HK-2 (cell line): ENCODE measurements around the gene DNM1L.
"Not testable (repeated sequence)": the region's sequence is repeated elsewhere in the genome, so short reads cannot be mapped to it uniquely, and the experiment has no call there.

ENCODE experiments used
- DNase-seq: peaks from one replicate; pipeline ENCODE4 v3.0.0-alpha.2; 2018; ENCODE audit not compliant: unreplicated experiment

The DNM1L gene

DNA sequence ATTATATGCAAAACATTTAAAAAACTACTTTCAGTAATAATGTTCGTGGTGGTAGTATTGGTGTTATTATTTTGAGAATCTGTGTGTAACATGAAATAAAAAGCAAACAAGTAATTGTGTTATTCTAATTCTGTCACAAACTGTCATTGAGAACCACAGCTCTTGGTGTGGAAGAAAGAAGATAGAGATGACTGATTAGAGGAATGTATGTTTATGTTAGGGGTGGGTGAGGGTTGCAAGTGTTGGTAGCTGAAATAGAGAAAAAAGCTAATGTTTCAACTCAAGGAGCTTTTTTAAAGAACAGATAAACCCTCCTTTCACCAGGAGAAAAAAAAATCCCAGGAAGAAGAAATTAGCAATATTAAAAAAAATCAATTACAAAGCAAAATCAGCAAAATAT lies 18.3 kb downstream of the DNM1L start:
- no peak for DNase-seq

DNA sequence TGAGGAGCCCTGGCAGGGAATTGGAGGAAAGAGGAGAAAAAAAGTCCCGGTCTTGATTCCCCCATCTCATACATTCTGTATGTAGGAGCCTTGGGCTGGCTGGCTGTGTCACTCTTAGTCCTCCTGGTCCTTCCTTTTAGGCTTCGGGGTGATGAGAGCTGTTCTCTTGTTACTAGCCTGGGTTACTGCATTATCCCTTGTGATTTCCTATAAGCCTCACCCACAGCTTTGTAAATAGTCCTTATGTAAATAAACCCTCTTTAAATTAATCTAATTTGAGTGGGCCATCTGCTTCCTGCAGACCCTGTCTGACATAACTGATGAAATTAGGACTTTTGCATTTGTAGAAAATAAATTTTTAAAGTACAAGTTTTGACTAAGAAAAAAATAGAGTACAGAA lies 19.2 kb downstream of the DNM1L start:
- no peak for DNase-seq

DNA sequence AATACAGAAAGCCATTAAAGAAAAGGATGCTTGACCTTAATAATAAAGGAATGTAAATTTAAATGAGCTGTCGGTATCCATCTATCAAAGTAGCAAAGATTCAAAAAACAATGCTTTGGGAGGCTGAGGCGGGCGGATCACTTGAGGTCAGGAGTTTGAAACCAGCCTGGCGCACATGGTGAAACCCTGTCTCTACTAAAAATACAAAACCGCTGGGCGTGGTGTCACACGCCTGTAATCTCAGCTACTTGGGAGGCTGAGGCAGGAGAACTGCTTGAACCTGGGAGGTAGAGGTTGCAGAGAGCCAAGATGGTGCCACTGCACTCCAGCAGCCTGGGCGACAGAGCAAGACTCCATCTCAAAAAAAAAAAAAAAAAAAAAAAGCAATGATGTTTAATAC lies 20.3 kb downstream of the DNM1L start:
- DNase-seq, result not testable (repeated sequence)

DNA sequence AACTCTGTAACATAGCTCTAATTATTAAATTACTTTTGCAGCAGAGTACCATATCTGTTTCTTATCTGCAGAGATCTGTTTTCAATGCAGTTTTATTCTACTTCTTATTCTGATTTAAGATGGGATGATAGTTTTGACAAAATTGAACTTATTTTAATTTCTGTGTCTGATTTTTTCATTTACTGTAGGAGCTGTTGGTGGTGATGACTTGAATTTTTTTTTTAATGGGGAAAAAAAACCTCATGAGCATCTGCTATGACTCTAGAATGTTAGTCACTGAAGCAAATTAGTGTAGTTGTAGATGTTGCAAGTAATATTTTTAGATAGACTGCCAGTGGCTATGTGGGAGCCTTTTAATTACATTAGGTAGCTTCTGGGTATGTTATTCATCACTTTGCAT lies 23.4 kb downstream of the DNM1L start:
- no peak for DNase-seq

DNA sequence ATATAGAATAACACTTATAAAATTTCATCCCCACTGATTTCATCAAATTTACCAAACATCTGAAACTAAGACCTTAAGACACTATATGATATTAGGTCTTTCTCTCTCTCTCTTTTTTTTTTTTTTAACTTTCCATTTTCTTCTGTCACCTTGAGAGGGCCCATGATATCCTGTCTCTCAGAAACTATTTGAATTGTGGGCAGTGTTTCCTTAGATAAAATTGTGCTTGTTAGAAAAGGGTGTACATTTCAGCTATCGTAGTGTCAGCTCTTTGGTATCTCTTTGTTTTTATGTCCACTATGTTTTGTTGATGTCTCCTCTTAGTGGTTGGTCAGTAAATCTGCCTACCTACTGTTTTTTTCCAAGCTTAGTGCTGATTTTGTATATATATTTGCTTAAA lies 23.8 kb downstream of the DNM1L start:
- DNase-seq, result no peak

DNA sequence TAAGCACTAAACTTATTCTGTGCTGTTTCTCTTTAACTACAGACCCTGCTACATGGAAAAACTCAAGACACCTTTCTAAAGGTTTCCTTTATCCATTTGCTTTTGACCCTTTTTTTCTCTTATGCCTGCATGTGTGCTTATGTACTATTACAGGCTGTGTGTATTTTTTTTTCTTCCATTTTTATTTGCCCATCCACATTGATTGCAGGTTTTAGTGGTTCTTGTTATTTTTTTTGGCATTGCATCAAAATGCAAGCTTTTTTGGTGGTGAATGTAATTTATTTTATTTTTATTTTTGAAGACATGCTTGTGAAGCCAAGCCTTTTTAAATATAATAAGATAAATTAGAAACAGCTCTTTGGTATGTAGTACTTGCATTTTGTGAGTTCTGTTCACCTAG lies 26.7 kb downstream of the DNM1L start:
- no peak for DNase-seq

DNA sequence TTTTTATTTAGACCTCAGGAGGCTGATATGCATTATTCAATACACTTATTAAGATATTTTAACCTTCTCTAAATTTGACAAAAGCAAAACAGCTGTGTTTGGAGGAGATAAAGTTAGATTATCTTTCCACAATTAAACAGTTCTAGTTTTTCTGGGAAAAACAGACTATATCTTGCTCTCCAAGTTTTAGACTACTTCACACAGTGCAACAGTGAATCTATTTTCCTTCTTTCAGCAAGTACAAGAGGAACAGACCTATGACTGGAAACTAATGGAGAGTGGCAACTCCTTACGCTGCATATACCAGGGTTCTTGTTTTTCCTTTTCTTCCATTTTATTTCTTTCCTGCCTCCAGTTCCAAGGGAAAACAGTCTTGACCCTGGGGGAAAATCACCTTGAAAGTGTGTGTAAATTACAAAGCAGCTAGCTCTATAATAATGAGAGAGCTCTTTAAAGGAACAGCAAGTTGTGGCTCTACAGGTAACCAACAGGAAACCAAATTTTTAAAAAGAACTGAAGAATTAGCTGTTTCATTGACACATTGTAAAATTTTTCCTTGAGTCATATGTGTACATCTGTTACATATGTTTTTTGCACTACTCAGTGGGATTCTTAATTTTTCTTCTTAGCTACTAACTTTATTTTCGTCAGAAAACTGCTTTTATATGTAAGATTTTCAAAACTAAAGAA lies 27.4 kb downstream of the DNM1L start:
- DNase-seq, result no peak

DNA sequence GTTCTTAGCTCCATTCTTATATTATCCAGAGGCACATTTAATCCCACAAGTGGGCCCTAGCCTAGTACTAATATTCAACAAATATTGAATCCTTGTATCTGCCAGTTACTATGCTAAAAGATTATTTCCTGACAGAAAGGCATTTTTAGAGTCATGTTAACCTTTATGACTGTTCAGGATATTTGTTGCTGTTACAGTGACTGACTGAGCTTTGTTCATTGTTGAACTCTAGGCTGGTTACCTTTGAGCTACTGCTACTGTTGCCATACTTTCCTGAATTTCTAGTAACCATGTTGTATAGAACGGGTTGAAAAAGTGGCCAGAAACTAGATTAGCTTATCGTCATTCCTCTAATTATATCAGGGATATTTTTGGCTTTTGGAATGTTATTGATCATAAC lies 29.8 kb downstream of the DNM1L start:
- no peak for DNase-seq

DNA sequence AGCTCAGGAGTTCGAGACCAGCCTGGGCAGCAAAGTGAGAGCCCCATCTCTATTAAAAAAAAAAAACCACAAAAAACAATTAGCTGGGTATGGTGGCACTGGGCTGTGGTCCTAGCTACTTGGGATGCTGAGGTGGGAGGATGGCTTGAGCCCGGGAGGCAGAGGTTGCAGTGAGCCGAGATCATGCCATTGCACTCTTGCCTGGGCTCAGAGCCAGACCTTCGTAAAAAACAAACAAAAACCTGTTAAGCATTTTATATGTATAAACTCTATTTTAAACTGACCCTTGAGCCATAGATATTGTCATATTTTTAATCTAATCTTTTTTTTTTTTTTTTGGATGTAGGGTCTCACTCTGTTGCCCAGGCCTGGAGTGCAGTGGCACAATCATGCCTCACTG lies 35.7 kb downstream of the DNM1L start:
- no peak for DNase-seq

DNA sequence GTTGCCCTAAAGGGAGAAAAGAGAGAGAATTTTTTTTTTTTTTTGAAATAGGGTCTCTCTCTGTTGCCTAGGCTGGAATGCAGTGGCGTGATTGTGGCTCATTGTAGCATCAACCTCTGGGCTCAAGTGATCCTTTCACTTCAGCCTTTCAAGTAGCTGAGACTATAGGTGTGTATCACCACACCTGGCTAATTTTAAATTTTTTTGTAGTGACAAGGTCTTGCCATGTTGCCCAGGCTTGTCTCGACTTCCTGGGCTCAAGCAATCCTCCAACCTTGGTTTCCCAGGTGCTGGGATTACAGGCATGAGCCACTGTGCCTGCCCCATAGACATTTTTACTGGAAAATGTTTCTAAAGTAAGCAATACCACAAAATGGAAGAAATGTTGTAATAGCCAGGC lies 39.8 kb downstream of the DNM1L start:
- no peak for DNase-seq

DNA sequence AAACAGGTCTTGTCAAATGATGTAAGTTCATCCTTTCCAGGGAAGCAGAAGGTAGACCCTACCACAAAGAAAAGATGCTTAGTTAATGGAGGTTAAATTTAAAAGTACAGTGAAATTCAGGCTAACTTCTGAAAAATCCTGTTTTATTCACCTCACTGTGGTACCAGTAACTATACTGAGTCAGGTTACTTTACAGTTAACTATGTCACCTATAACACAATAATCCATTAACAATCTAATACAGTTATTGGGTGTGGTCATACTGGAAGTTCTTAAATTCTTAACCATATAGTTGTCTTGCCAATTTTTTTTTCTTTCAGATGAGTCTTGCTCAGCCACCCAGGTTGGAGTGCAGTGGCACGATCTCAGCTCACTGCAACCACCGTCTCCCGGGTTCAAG lies 46.2 kb downstream of the DNM1L start:
- DNase-seq, result not testable (repeated sequence)

DNA sequence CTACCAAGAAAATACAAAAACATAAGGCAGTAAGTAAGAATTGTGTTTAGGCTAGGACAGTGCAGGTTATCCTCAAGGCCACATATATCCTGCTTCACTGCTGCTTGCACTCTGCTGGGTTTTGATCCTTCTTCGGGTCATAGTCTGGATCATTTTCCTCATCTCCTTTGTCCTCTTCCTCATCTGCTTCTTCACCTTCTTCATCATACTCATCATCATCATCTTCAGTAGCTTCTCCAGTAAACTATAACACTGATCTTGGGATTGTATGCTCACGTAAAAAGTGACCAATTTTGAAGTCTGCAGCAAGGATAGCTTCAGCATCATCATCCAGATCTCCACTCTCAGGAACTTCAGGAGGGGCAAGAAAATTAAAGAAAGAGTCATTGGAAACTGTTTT lies 47.2 kb downstream of the DNM1L start:
- DNase-seq, result no peak

DNA sequence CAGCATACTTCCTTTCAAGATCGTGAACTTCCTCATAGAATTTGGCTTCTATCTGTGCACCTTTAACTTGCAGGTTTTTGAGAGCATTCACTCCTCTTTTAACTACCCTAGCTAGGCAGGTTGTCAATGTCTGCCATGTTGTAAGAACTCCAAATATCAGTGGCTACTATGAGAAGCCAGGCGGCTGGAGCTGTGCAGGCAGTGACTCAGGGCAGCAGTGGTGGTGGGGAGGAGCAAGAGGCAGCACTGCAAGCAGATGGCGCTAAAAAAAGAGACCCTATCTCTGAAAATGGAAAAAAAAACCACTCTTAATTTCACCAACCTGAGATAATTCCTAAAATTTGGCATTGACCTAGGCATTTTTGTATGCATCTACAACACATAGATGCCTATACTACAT lies 48.1 kb downstream of the DNM1L start:
- no peak for DNase-seq

DNA sequence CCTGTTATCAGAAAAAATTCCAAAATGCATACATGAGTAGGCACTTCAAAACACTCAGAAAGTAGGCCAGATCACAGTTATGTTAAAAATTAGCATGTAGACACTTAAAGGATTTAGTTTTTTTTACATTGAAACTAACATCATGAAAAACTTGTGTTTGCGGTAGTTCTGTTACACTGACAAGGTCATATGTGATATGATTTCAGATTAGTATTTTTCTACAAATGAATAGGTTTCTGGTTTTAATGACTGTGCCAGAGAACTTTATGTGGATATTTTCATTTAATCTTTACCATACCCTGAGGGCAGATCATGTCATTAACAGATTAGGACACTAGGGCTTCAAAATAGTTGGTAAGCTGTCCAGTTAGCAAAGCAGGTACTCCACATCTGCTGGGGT lies 55.9 kb downstream of the DNM1L start:
- no peak for DNase-seq

DNA sequence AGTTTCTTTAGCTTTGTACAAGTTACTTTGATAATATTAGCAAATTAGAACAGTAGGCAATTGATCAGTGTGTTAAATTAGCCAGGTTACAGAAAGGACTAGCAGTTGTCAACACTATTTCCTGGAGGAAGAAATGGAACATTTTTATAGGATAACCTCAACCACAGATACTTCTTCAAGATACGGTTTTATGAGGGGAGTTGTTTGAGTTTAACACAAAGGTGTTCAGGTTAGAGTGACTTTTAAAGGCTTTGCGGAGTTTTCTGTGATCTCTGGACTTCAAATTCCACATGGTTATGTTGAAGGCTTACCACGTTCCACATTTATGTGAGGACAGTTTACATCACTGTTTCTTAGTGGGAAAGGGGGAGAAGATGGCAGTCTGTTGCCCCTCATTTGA lies 57.3 kb downstream of the DNM1L start:
- no peak for DNase-seq

DNA sequence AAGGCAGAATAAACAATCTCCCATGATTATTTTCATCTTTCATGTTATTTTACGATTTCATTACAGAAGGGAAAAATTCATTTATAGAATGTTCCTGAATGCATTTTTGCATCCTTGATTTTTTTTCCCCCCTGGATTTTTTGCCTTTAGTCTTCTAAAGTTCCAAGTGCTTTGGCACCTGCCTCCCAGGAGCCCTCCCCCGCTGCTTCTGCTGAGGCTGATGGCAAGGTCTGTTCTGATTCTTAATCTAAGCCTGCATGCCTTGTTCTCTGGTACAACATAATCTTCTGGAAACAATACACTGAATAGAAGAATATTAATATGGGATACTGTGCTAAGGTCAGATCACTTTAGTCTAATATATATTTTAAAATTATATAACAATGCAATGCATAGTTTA lies 58.6 kb downstream of the DNM1L start:
- DNase-seq, result no peak

DNA sequence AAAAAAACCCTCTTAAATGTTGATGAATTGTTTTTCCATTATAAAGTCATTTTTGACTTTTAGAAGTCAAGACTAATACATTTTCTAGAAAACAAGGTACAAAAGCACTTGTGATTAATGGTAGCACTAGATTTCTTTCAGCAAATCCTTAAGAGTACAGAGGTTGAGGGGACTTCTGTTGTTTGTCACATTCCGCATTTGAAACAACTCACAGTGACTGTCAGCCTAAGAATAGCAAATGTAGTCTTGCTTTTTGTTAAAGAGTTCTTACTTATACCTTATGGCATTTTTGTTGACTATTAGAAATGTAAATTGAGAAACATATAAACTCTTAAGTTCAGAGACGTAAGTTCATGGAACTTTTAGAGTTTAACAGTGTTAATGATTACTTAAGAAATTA lies 60.2 kb downstream of the DNM1L start:
- no peak for DNase-seq

DNA sequence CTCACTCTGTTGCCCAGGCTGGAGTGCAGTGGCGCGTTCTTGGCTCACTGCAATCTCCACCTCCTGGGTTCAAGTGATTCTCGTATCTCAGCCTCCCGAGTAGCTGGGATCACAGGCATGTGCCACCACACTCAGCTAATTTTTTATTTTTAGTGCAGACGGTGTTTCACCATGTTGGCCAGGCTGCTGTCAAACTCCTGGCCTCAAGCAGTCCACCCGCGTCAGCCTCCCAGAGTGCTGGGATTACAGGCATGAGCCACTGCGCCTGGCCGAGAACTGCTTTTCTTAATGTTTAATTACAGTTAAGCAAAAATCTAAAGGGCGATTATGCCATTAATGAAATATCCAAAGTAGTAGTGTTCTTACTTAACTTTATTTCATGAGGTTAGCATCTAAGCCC lies 63.0 kb downstream of the DNM1L start:
- DNase-seq, result no peak

DNA sequence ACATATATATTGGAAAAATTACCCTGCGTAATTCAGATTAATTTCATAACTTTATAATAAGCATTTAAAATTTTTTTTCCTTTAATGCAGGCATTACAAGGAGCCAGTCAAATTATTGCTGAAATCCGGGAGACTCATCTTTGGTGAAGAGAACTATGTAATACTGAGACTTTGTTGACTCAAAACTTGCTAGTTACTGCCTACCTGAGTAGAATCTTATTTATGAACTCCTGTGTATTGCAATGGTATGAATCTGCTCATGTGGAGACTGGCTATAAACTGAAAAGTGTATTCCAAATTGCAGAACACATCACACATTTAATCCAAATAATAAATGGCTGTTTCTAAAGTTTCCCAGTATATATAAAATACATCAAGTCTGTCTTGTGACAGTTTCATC lies 64.2 kb downstream of the DNM1L start:
- no peak for DNase-seq

DNA sequence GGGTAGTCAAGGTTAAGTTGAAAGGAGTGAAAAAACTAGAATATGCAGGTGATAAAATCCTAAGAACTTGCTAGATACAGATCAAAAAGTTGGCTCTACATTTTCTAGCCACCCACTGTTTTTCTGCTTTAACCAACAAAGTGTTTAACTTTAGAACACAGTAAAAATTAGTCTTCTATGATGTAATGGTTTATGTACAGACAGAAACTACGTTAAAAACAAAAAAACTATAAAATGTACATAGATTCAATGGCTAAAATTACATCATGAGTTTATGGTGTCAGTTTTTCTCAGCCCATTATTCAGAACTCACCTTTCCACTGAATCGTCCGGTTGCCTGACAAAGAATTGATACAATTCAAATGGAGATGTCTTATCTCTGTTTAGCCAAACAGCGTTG lies 74.5 kb downstream of the DNM1L start:
- no peak for DNase-seq

DNA sequence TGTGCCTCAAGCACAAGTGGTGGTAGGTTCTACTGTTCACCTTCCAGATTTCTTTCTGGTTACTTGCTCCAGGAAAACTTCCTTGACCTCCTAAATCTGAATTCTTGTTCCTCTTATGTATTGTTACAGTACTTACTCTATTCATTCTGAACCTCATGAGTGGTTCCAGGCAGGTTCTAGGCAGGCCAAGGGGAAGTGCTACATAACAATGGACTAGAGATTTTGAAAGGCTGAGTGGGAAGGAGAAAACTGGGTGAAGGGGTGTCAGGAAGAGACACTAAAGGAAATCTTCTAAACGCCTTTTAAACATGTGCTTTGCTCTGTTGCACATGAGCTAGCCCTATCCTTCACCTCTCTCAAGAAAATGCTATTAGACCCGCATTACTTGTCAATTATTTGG lies 75.0 kb downstream of the DNM1L start:
- peak; percentile 1 for DNase-seq

DNA sequence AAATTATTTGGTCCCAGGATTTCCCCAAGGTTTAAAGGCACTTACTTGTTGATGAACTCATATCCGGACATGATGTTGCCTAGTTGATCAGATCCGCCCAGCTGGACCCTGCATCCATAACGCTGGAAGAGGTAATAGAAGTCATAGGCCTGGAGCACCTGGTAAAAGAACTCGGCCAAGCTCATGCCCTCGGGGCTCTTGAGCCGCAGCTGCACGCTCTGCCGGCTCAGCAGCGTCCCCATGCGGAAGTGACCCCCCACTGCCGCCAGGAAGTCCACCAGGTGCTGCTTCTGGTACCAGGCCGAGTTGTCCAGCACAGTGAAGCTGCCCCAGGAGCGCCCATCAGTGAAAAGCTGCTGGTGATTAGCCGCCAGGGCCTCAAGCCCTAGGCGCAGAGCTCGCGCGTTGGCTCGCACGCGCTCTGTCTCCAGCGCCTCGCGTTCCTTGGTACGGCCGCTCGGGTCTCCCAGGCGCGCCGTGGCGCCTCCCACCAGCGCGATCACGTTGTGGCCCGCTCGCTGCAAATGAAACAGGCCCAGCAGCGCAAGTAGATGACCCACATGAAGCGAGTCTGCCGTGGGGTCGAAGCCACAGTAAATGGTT lies 76.1 kb downstream of the DNM1L start:
- DNase-seq, result peak; percentile 83

DNA sequence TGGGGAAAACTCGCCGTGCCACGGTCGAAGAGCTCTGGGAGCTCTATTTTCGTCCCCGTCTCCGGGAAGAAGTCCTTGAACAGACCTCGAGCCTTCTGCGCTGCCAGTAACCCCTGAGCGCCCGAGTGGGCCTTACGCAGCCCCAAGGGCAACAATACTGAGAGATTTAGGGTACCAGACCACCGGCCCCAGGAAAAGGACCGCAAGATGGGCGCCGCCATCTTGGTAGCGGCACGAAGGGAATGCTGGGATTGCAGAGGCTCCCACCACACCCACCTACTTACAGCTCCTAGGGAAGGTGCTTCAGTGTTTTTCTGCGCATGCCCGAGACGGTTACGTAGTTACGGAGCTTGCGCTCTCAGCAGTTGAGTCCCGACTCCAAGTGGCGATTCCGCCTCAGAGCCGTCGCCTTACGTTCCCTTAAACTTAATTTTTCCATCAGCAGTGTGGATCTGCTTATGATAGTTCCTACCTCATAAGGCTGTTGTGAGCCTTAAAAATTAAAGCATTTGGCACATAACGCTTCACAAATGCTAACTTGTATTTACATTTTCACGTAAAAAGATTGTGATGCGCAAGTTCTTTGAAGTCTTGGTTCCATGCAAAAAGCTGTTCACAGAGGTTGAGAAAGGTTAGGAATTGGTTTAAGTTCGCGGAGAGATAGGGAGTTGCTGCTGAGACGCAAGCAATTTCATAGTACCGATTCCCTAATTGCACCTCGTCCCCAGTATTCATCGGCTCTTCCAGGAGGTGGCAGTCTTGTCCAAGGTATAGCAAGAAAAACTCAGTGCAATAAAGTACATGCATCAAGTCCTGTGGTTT lies 76.8 kb downstream of the DNM1L start, which contains the start of gene YARS2:
Gene YARS2 (minus strand): TSS at position 244 of the 822 bp plus-strand sequence. CDS start 23 bp downstream, at position 221.
- DNase-seq, result peak; percentile 92
